PC-3 (cell line): Measurements from ENCODE around the gene MT3.

Experiments
- CTCF ChIP-seq: fragments of 300-600 bp; sonication (generic); conservative IDR thresholded peaks from 2 replicates; pipeline ENCODE4 v1.5.1; 2017; ENCODE audit warnings: antibody characterized with exemption, low read depth, mild to moderate bottlenecking, low read length
- EZH2phosphoT487 ChIP-seq: fragments of 300-600 bp; sonication (generic); IDR thresholded peaks from 2 replicates; pipeline ENCODE4 v1.6.1; 2018; ENCODE audit warnings: mild to moderate bottlenecking, antibody characterized with exemption, low read length, borderline replicate concordance

GRCh38 chr16:56640076-56640475, 50.7 kb downstream of the MT3 start:
- TF ChIP-seq CTCF (no peak), EZH2phosphoT487 (no peak)
